Naive thymus-derived CD8-positive, alpha-beta T cell (primary cell): Measurements from ENCODE around the gene ERCC2. TPM values are rescaled to one million over a fixed set of nuclear protein-coding genes. Genes with fewer than 3 reads are reported as not detected.
"Not testable (repeated sequence)": the region's sequence is repeated elsewhere in the genome, so short reads cannot be mapped to it uniquely, and the experiment has no call there.

ENCODE experiments used
- ATAC-seq, 2 donors: fragments of 150-1000 bp; cut with Tn5 transposase in 1 of 2; sonication (Bioruptor Pico), chemical (Tn5 transposase) in 1 of 2; 1 replicate in 1 of 2; 2 replicates in 1 of 2; pipeline ENCODE4 v1.10.0; 2021; ENCODE audit warnings: mild to moderate bottlenecking in 2 of 2, moderate library complexity in 2 of 2
- POLR2A ChIA-PET: fragments of 350-600 bp; sonication (Branson Sonifier 250); formaldehyde crosslinking; loops from one replicate; lab custom pipeline; 2021; ENCODE audit warnings: antibody characterized with exemption; lab: Charles Lee
- DNase-seq, 10 donors: peaks; one replicate each; pipeline versions ENCODE4 v3.0.0 to v3.0.0-alpha.2; 2020 to 2022
- H3K27ac Mint-ChIP-seq, 10 donors: one replicate each; pipeline ENCODE4 v1.8.0; 2020 to 2022; ENCODE audit warnings: mild to moderate bottlenecking in 10 of 10, mixed read lengths in 10 of 10, moderate library complexity in 4 of 10, inconsistent platforms in 1 of 10
- H3K27me3 Mint-ChIP-seq, 5 donors: one replicate each; pipeline ENCODE4 v1.8.0; 2021 to 2022; ENCODE audit warnings: mixed read lengths in 5 of 5
- H3K36me3 Mint-ChIP-seq, 3 donors: one replicate each; pipeline ENCODE4 v1.8.0; 2020 to 2022; ENCODE audit warnings: mixed read lengths in 3 of 3, mild to moderate bottlenecking in 2 of 3, inconsistent platforms in 1 of 3
- H3K4me1 Mint-ChIP-seq, 4 donors: one replicate each; pipeline ENCODE4 v1.8.0; 2021 to 2022; ENCODE audit warnings: mixed read lengths in 4 of 4
- H3K4me3 Mint-ChIP-seq, 10 donors: one replicate each; pipeline ENCODE4 v1.8.0; 2020 to 2022; ENCODE audit warnings: mild to moderate bottlenecking in 10 of 10, mixed read lengths in 10 of 10, moderate library complexity in 6 of 10, inconsistent platforms in 1 of 10
- H3K9me3 Mint-ChIP-seq, 9 donors: one replicate each; pipeline ENCODE4 v1.8.0; 2020 to 2022; ENCODE audit warnings: mixed read lengths in 9 of 9, mild to moderate bottlenecking in 3 of 9, inconsistent platforms in 1 of 9, moderate library complexity in 1 of 9
- polyA plus RNA-seq, 3 donors: library from polyadenylated mRNA; unstranded; fragments of 300-500 nt; fragmentation: Illumina TruSeq; gene quantifications; one replicate each; pipeline ENCODE4 v1.2.3, GENCODE V29; 2021
- total RNA-seq, 8 experiments: library from RNA in 2 of 8; stranded (reverse) in 2 of 8; gene quantifications; one replicate each; pipeline ENCODE4 v1.2.3 and lab custom pipeline; 2021 to 2026

The ERCC2 gene
- 10 to 100 TPM; 21.5 to 23.7 TPM for total RNA-seq
- 1 to 10 TPM; 3.7 to 7.6 (median 7.0) TPM for polyA plus RNA-seq
- total RNA-seq (lab: John Stamatoyannopoulos, UW) = 16.1 to 35.3 (median 23.2) reads per million in 6 experiments

GRCh38 chr19:45370410-45371204, at the start of gene ERCC2:
Gene ERCC2 (minus strand): TSS chr19:45370573. CDS start chr19:45370540, 33 bp downstream.
- DNase-seq (peak; percentile 97 to 100 (median 100)), ATAC-seq (peak; percentile 98 to 99)
- H3K9me3 Mint-ChIP-seq = no peaks in the 10 kb centered on the region
- H3K27ac Mint-ChIP-seq = peak within 1 kb of the TSS; percentile 97 to 99 (median 98)
- POLR2A ChIA-PET = interaction anchor here (1.0 kb wide), 1 partner anchor 278 kb away, joined by 3 read pairs; the partner anchor contains the start of gene PPP1R37
- H3K4me3 Mint-ChIP-seq = peak within 1 kb of the TSS; percentile 75 to 98 (median 96)
- H3K36me3 Mint-ChIP-seq = no peaks in the 10 kb centered on the region
- peaks cover 1 to 29% (median 18%) of the 10 kb centered on the region in 4 donors for H3K4me1 Mint-ChIP-seq
- peaks cover 0 to 2% (median 0%) of the 10 kb centered on the region in 5 donors for H3K27me3 Mint-ChIP-seq

GRCh38 chr19:45419895-45420294, 49.5 kb upstream of the ERCC2 start:
- Mint-ChIP-seq H3K4me3 (peak overlapping the region in 1 of 10 donors; percentile 48), H3K27ac (peak overlapping the region in 1 of 10 donors; percentile 69)

GRCh38 chr19:45419396-45419795, 49.0 kb upstream of the ERCC2 start:
- no peaks in the 10 kb centered on the region for H3K9me3 Mint-ChIP-seq
- H3K4me1 Mint-ChIP-seq = peaks cover 24 to 51% (median 47%) of the 10 kb centered on the region in 4 donors
- POLR2A ChIA-PET = no interaction called here
- H3K36me3 Mint-ChIP-seq = peaks cover 0 to 47% (median 7%) of the 10 kb centered on the region in 3 donors
- H3K27ac Mint-ChIP-seq = peak overlapping the region in 8 of 10 donors; percentile 62 to 93 (median 82)
- no peak for DNase-seq
- H3K4me3 Mint-ChIP-seq = peak overlapping the region; percentile 11 to 56 (median 30)
- peak in 1 of 2 donors; percentile 24 for ATAC-seq
- H3K27me3 Mint-ChIP-seq = no peaks in the 10 kb centered on the region

More at GRCh38 chr19:45419895-45420294, 49.5 kb upstream of the ERCC2 start:
- POLR2A ChIA-PET = interaction anchor here (0.8 kb wide), 1 partner anchor 13 kb away, joined by 3 read pairs; no protein-coding TSS in a partner anchor
- DNase-seq (no peak), ATAC-seq (no peak)
- Mint-ChIP-seq H3K27me3 (no peaks in the 10 kb centered on the region), H3K4me1 (peaks cover 24 to 53% (median 51%) of the 10 kb centered on the region in 4 donors), H3K9me3 (no peaks in the 10 kb centered on the region), H3K36me3 (peaks cover 0 to 42% (median 5%) of the 10 kb centered on the region in 3 donors)

GRCh38 chr19:45418802-45419201, 48.4 kb upstream of the ERCC2 start:
- peak overlapping the region in 7 of 10 donors; percentile 59 to 93 (median 81) for H3K27ac Mint-ChIP-seq
- no peak for ATAC-seq
- H3K27me3 Mint-ChIP-seq = no peaks in the 10 kb centered on the region
- H3K36me3 Mint-ChIP-seq = peaks cover 0 to 53% (median 10%) of the 10 kb centered on the region in 3 donors
- peaks cover 21 to 45% (median 41%) of the 10 kb centered on the region in 4 donors for H3K4me1 Mint-ChIP-seq
- no peaks in the 10 kb centered on the region for H3K9me3 Mint-ChIP-seq
- peak overlapping the region in 4 of 10 donors; percentile 11 to 63 (median 36) for H3K4me3 Mint-ChIP-seq
- no peak for DNase-seq
- POLR2A ChIA-PET = no interaction called here

GRCh38 chr19:45417151-45417550, 46.8 kb upstream of the ERCC2 start:
- Mint-ChIP-seq H3K4me3 (no peak overlapping the region), H3K27ac (no peak overlapping the region), H3K9me3 (no peaks in the 10 kb centered on the region), H3K4me1 (peaks cover 10 to 30% (median 26%) of the 10 kb centered on the region in 4 donors), H3K36me3 (peaks cover 0 to 64% (median 15%) of the 10 kb centered on the region in 3 donors), H3K27me3 (no peaks in the 10 kb centered on the region)
- no peak for ATAC-seq
- POLR2A ChIA-PET = interaction anchor here (0.7 kb wide), 1 partner anchor 216 kb away, joined by 4 read pairs; no protein-coding TSS in a partner anchor
- peak in 1 of 10 donors; percentile 45 for DNase-seq

- peaks cover 0 to 50% (median 10%) of the 10 kb centered on the region in 3 donors for H3K36me3 Mint-ChIP-seq
- POLR2A ChIA-PET = interaction anchor here (0.7 to 0.9 kb wide), 3 partner anchors 9 to 101 kb away, joined by 4 to 7 read pairs (median 5); no protein-coding TSS in a partner anchor
- ATAC-seq = no peak
- H3K4me1 Mint-ChIP-seq = peaks cover 2 to 13% (median 12%) of the 10 kb centered on the region in 4 donors
- no peaks in the 10 kb centered on the region for H3K9me3 Mint-ChIP-seq
- peak overlapping the region in 1 of 10 donors; percentile 29 for H3K27ac Mint-ChIP-seq
- no peaks in the 10 kb centered on the region for H3K27me3 Mint-ChIP-seq
- no peak for DNase-seq
- H3K4me3 Mint-ChIP-seq = no peak overlapping the region
Observed at GRCh38 chr19:45414468-45414867, 44.1 kb upstream of the ERCC2 start.

- ATAC-seq (no peak), DNase-seq (no peak)
- H3K9me3 Mint-ChIP-seq = no peaks in the 10 kb centered on the region
- H3K27me3 Mint-ChIP-seq = no peaks in the 10 kb centered on the region
- H3K36me3 Mint-ChIP-seq = peaks cover 0 to 54% (median 10%) of the 10 kb centered on the region in 3 donors
- POLR2A ChIA-PET = no interaction called here
- no peak overlapping the region for H3K4me3 Mint-ChIP-seq
- H3K4me1 Mint-ChIP-seq = peaks cover 8 to 11% (median 9%) of the 10 kb centered on the region in 4 donors
- H3K27ac Mint-ChIP-seq = peak overlapping the region in 2 of 10 donors; percentile 29 to 79
Observed at GRCh38 chr19:45413497-45413896, 43.1 kb upstream of the ERCC2 start.

- not testable (repeated sequence) for H3K27me3 Mint-ChIP-seq, DNase-seq, H3K9me3 Mint-ChIP-seq, H3K4me3 Mint-ChIP-seq, ATAC-seq
- H3K4me1 Mint-ChIP-seq = peaks cover 18 to 33% (median 27%) of the 10 kb centered on the region in 4 donors
- peak overlapping the region in 1 of 10 donors; percentile 29 for H3K27ac Mint-ChIP-seq
- POLR2A ChIA-PET = interaction anchor here (0.7 to 0.8 kb wide), 2 partner anchors 15 to 911 kb away, joined by 5 to 6 read pairs; no protein-coding TSS in a partner anchor
- H3K36me3 Mint-ChIP-seq = peaks cover 0 to 35% (median 10%) of the 10 kb centered on the region in 3 donors
Observed at GRCh38 chr19:45410330-45410729, 40.0 kb upstream of the ERCC2 start.

- DNase-seq (no peak), ATAC-seq (no peak)
- peaks cover 2 to 10% (median 2%) of the 10 kb centered on the region in 5 donors for H3K27me3 Mint-ChIP-seq
- peak overlapping the region in 3 of 10 donors; percentile 23 to 84 (median 43) for H3K27ac Mint-ChIP-seq
- H3K9me3 Mint-ChIP-seq = no peaks in the 10 kb centered on the region
- peaks cover 18 to 41% (median 35%) of the 10 kb centered on the region in 4 donors for H3K4me1 Mint-ChIP-seq
- POLR2A ChIA-PET = interaction anchor here (0.7 to 1.4 kb wide), 3 partner anchors 12 to 910 kb away, joined by 3 to 6 read pairs (median 5); no protein-coding TSS in a partner anchor
- H3K4me3 Mint-ChIP-seq = peak overlapping the region in 1 of 10 donors; percentile 56
- H3K36me3 Mint-ChIP-seq = peaks cover 0 to 29% (median 9%) of the 10 kb centered on the region in 3 donors
Observed at GRCh38 chr19:45409557-45409920, 39.2 kb upstream of the ERCC2 start.

- Mint-ChIP-seq H3K4me3 (peak overlapping the region in 1 of 10 donors; percentile 20), H3K27ac (peak overlapping the region in 5 of 10 donors; percentile 4 to 84 (median 43))
Observed at GRCh38 chr19:45408830-45409556, 38.6 kb upstream of the ERCC2 start.

GRCh38 chr19:45408121-45408520, 37.7 kb upstream of the ERCC2 start:
- Mint-ChIP-seq H3K9me3 (no peaks in the 10 kb centered on the region), H3K4me1 (peaks cover 23 to 52% (median 42%) of the 10 kb centered on the region in 4 donors), H3K36me3 (peaks cover 0 to 15% (median 4%) of the 10 kb centered on the region in 3 donors), H3K4me3 (peak overlapping the region in 8 of 10 donors; percentile 22 to 69 (median 46)), H3K27ac (peak overlapping the region in 3 of 10 donors; percentile 40 to 84 (median 50)), H3K27me3 (peaks cover 7 to 25% (median 15%) of the 10 kb centered on the region in 5 donors)
- DNase-seq (no peak), ATAC-seq (no peak)
- POLR2A ChIA-PET = no interaction called here

More at GRCh38 chr19:45408830-45409556, 38.6 kb upstream of the ERCC2 start:
- Mint-ChIP-seq H3K9me3 (no peaks in the 10 kb centered on the region), H3K27me3 (peaks cover 2 to 16% (median 7%) of the 10 kb centered on the region in 5 donors), H3K36me3 (peaks cover 0 to 24% (median 5%) of the 10 kb centered on the region in 3 donors), H3K4me1 (peaks cover 23 to 46% (median 40%) of the 10 kb centered on the region in 4 donors)
- POLR2A ChIA-PET = interaction anchor here (1.4 kb wide), 1 partner anchor 13 kb away, joined by 3 read pairs; no protein-coding TSS in a partner anchor
- no peak for DNase-seq
- no peak for ATAC-seq
